ENCODE measurements around the gene PTPRT. TPM values are rescaled to one million over a fixed set of nuclear protein-coding genes. Genes with fewer than 3 reads are reported as not detected.

PTPRT gene
- total RNA-seq, 1 experiment from 2014 or later, result 0.13 TPM

- no peak overlapping the region for H2AFZ ChIP-seq (ENCODE audit: low read length)
- no peak overlapping the region for H2BK5ac ChIP-seq (ENCODE audit: insufficient read length, low read length)
- no peak overlapping the region for H3K23ac ChIP-seq (ENCODE audit: insufficient read length, low read depth, low read length)
- no peak overlapping the region for H3K4me2 ChIP-seq (ENCODE audit: insufficient read depth, insufficient read length, low read length)
- H3K4ac ChIP-seq (ENCODE audit: low read depth, low read length), result no peak overlapping the region
- H4K8ac ChIP-seq (replicated peaks; ENCODE audit: insufficient read length, low read depth, low read length), result no peak overlapping the region
- WGBS (ENCODE audit: extremely low coverage, insufficient read length, low lambda C conversion rate), result no CpG with 5 or more reads among the region's 2 CpGs
- H3K9me3 Mint-ChIP-seq, result no peaks in the 10 kb centered on the region
- H2AK5ac ChIP-seq (ENCODE audit: insufficient read length, low read length), result no peak overlapping the region
- no peaks in the 10 kb centered on the region for H3K23me2 ChIP-seq (ENCODE audit: insufficient read length, low read depth, low read length, poor library complexity, severe bottlenecking)
- no peak overlapping the region for H3K4me3 Mint-ChIP-seq
- H2BK12ac ChIP-seq (ENCODE audit: insufficient read length, low read depth, low read length), result no peak overlapping the region
- no peak overlapping the region for H4K5ac ChIP-seq (ENCODE audit: insufficient read length, low read depth, low read length)
- H2BK20ac ChIP-seq (ENCODE audit: low read depth, low read length, poor library complexity, severe bottlenecking), result no peak overlapping the region
- no peak overlapping the region for H3K27ac ChIP-seq (ENCODE audit: insufficient read length, low read depth, low read length)
- H3K9ac ChIP-seq (ENCODE audit: extremely low read depth, insufficient read length, low read length), result no peak overlapping the region
- no peaks in the 10 kb centered on the region for H3K9me3 ChIP-seq (ENCODE audit: control insufficient read depth, low read depth, low read length)
- H3K79me1 ChIP-seq (ENCODE audit: insufficient read depth, low read depth, low read length, poor library complexity, severe bottlenecking), result no peaks in the 10 kb centered on the region
- no peaks in the 10 kb centered on the region for H4K20me1 ChIP-seq (ENCODE audit: control insufficient read depth, insufficient read depth, insufficient read length)
- H3K4me1 ChIP-seq (ENCODE audit: insufficient read depth, low read length), result no peaks in the 10 kb centered on the region
- H3K36me3 Mint-ChIP-seq (ENCODE audit: insufficient read depth in 1 of 3, low read depth in 3 of 3), result no peaks in the 10 kb centered on the region
- H3K27me3 Mint-ChIP-seq (ENCODE audit: low read depth), result peaks cover 18% of the 10 kb centered on the region
- no peaks in the 10 kb centered on the region for H3K79me2 ChIP-seq (ENCODE audit: insufficient read depth, low read length)
- H2BK120ac ChIP-seq (ENCODE audit: low read depth, low read length, poor library complexity, severe bottlenecking), result no peak overlapping the region
- no peak overlapping the region for H2BK15ac ChIP-seq (ENCODE audit: low read depth, low read length)
- no peaks in the 10 kb centered on the region for H3K27me3 ChIP-seq (ENCODE audit: insufficient read depth, low read length)
- H3T11ph ChIP-seq (ENCODE audit: low read length), result no peak overlapping the region
- no peak overlapping the region for H3K14ac ChIP-seq (ENCODE audit: insufficient read depth, low read length)
- TF ChIP-seq CTCF (conservative IDR thresholded peaks at IDR 0.05), result no peak
- no peak overlapping the region for H4K91ac ChIP-seq (ENCODE audit: insufficient read length, low read depth, low read length)
- no peak overlapping the region for H3K27ac Mint-ChIP-seq
- no peak overlapping the region for H3K18ac ChIP-seq (ENCODE audit: insufficient read length, low read depth, low read length)
- DNase-seq, result no peak
- H3K56ac ChIP-seq (ENCODE audit: insufficient read length, low read depth, low read length), result no peak overlapping the region
- H3K4me1 Mint-ChIP-seq, result no peaks in the 10 kb centered on the region
Observed at GRCh38 chr20:43151256-43151655, 38.5 kb downstream of the PTPRT start.
